ENCODE results near the gene AQR.
A peak's percentile ranks its signal among the peaks of the same experiment; 100 is the strongest.
"Not testable (repeated sequence)": the region's sequence is repeated elsewhere in the genome, so short reads cannot be mapped to it uniquely, and the experiment has no call there.

The AQR gene

GRCh38 chr15:34820110-34820509, 149.4 kb downstream of the AQR start:
- intact Hi-C loops (cut with DNase I; ENCODE audit: low total_unique reads), result no loop called here
- Histone ChIP-seq H3K27me3 (no peaks in the 10 kb centered on the region), H3K4me3 (no peak overlapping the region)

GRCh38 chr15:34818526-34818925, 151.0 kb downstream of the AQR start:
- TF ChIP-seq, protein P1, sequence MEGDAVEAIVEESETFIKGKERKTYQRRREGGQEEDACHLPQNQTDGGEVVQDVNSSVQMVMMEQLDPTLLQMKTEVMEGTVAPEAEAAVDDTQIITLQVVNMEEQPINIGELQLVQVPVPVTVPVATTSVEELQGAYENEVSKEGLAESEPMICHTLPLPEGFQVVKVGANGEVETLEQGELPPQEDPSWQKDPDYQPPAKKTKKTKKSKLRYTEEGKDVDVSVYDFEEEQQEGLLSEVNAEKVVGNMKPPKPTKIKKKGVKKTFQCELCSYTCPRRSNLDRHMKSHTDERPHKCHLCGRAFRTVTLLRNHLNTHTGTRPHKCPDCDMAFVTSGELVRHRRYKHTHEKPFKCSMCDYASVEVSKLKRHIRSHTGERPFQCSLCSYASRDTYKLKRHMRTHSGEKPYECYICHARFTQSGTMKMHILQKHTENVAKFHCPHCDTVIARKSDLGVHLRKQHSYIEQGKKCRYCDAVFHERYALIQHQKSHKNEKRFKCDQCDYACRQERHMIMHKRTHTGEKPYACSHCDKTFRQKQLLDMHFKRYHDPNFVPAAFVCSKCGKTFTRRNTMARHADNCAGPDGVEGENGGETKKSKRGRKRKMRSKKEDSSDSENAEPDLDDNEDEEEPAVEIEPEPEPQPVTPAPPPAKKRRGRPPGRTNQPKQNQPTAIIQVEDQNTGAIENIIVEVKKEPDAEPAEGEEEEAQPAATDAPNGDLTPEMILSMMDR (IDR thresholded peaks at IDR 0.05), result no peak

More at GRCh38 chr15:34820110-34820509, 149.4 kb downstream of the AQR start:
- Histone ChIP-seq H3K27ac (no peak overlapping the region), H3K4me1 (no peaks in the 10 kb centered on the region), H3K9me3 (no peaks in the 10 kb centered on the region), H3K36me3 (no peaks in the 10 kb centered on the region)
- no peak for DNase-seq
- TF ChIP-seq, protein P1 (IDR thresholded peaks at IDR 0.05), result no peak

GRCh38 chr15:34815836-34816235, 153.7 kb downstream of the AQR start:
- Histone ChIP-seq H3K27me3 (no peaks in the 10 kb centered on the region), H3K4me1 (peaks cover 0 to 33% (median 17%) of the 10 kb centered on the region in 4 donors), H3K36me3 (no peaks in the 10 kb centered on the region), H3K27ac (no peak overlapping the region), H3K4me3 (no peak overlapping the region), H3K9me3 (no peaks in the 10 kb centered on the region)
- TF ChIP-seq, protein P1 (IDR thresholded peaks at IDR 0.05), result no peak
- no peak for DNase-seq
- intact Hi-C loops (cut with DNase I; ENCODE audit: low total_unique reads), result no loop called here

More at GRCh38 chr15:34818526-34818925, 151.0 kb downstream of the AQR start:
- Histone ChIP-seq H3K4me1 (peaks cover 0 to 6% (median 2%) of the 10 kb centered on the region in 4 donors), H3K36me3 (no peaks in the 10 kb centered on the region), H3K27me3 (no peaks in the 10 kb centered on the region), H3K9me3 (no peaks in the 10 kb centered on the region), H3K27ac (no peak overlapping the region), H3K4me3 (no peak overlapping the region)
- intact Hi-C loops (cut with DNase I; ENCODE audit: low total_unique reads), result no loop called here
- no peak for DNase-seq

GRCh38 chr15:34813446-34814190, 155.9 kb downstream of the AQR start:
- no peaks in the 10 kb centered on the region for H3K9me3 ChIP-seq
- peaks cover 0 to 45% (median 21%) of the 10 kb centered on the region in 4 donors for H3K4me1 ChIP-seq
- intact Hi-C loops (cut with DNase I; ENCODE audit: low total_unique reads), result no loop called here
- no peaks in the 10 kb centered on the region for H3K27me3 ChIP-seq
- peak overlapping the region in 1 of 2 donors; percentile 79 for H3K27ac ChIP-seq
- TF ChIP-seq, protein P1 (IDR thresholded peaks at IDR 0.05), result no peak
- DNase-seq, result no peak
- no peaks in the 10 kb centered on the region for H3K36me3 ChIP-seq
- H3K4me3 ChIP-seq, result no peak overlapping the region

- intact Hi-C loops (cut with DNase I; ENCODE audit: low total_unique reads); H3K4me3 ChIP-seq; H3K36me3 ChIP-seq; H3K9me3 ChIP-seq; DNase-seq; H3K27me3 ChIP-seq: not testable (repeated sequence)
- H3K27ac ChIP-seq, result peak overlapping the region; percentile 73 to 79
- peaks cover 0 to 45% (median 21%) of the 10 kb centered on the region in 4 donors for H3K4me1 ChIP-seq
Observed at GRCh38 chr15:34812868-34813365, 156.6 kb downstream of the AQR start.

GRCh38 chr15:34812369-34812768, 157.2 kb downstream of the AQR start:
- H3K27me3 ChIP-seq, result no peaks in the 10 kb centered on the region
- peak overlapping the region; percentile 73 to 79 for H3K27ac ChIP-seq
- no peak for DNase-seq
- H3K9me3 ChIP-seq, result no peaks in the 10 kb centered on the region
- intact Hi-C loops (cut with DNase I; ENCODE audit: low total_unique reads), result no loop called here
- H3K4me3 ChIP-seq, result no peak overlapping the region
- peaks cover 0 to 45% (median 21%) of the 10 kb centered on the region in 4 donors for H3K4me1 ChIP-seq
- TF ChIP-seq, protein P1 (IDR thresholded peaks at IDR 0.05), result no peak
- no peaks in the 10 kb centered on the region for H3K36me3 ChIP-seq

All from tibial artery (tissue), 4 donors.